ENCODE data around the gene LRIG1.

The LRIG1 gene

DNA sequence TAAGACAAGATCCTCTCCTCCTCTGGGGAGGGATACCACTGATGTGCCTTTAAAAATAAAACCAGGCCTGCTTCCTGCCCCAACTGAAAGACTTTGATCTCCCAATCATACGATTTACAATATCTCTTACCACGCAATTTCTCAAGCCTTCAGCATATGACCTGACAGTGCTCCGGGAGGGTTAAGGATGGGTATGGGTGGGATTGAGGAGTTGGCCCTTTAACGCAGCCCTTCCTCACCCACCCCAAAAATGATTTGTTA, 67.4 kb downstream of the LRIG1 start (continued):
- TF ChIP-seq ZNF626 (tag by site-specific recombination; IDR thresholded peaks at IDR 0.05) (no peak), ZBTB6 (tag by site-specific recombination; IDR thresholded peaks at IDR 0.05) (no peak)

GRCh38 chr3:66432767-66433521, 67.9 kb downstream of the LRIG1 start:
- H3K9me3 ChIP-seq (ENCODE audit: control insufficient read depth, insufficient read depth, low read depth, low read length) = no peaks in the 10 kb centered on the region
- H3K27ac ChIP-seq (ENCODE audit: extremely low read depth, low read depth, low read length) = no peak overlapping the region
- peaks cover 4% of the 10 kb centered on the region; the same call in 1 of the 2 replicates for H3K4me1 ChIP-seq (ENCODE audit: control insufficient read depth, insufficient read depth, low read length)
- no peaks in the 10 kb centered on the region for H3K36me3 ChIP-seq (ENCODE audit: control insufficient read depth in 2 of 2, insufficient read depth in 1 of 2, low read length in 2 of 2)
- no peak overlapping the region for H3K4me3 ChIP-seq (ENCODE audit: low read depth, low read length)
- ChIA-PET POLR2A (no interaction called here), CTCF (no interaction called here)
- TF ChIP-seq HOXA7 (CRISPR knock-in tag; IDR thresholded peaks at IDR 0.05; ENCODE audit: borderline replicate concordance) (no peak), ZNF10 (tag by site-specific recombination; IDR thresholded peaks at IDR 0.05) (no peak), ZNF138 (tag by site-specific recombination; IDR thresholded peaks at IDR 0.05; ENCODE audit: borderline replicate concordance) (no peak), ZNF211 (tag by site-specific recombination; IDR thresholded peaks at IDR 0.05; ENCODE audit: low read depth) (no peak), ZBTB17 (tag by site-specific recombination; IDR thresholded peaks at IDR 0.05) (no peak), ZNF169 (tag by site-specific recombination; IDR thresholded peaks at IDR 0.05) (no peak), ZNF830 (tag by site-specific recombination; IDR thresholded peaks at IDR 0.05; ENCODE audit: low read depth) (no peak), ZNF132 (tag by site-specific recombination; IDR thresholded peaks at IDR 0.05; ENCODE audit: borderline replicate concordance) (no peak), BCL11A (tag by site-specific recombination; IDR thresholded peaks at IDR 0.05; ENCODE audit: low read depth) (no peak), ZNF223 (tag by site-specific recombination; IDR thresholded peaks at IDR 0.05) (no peak), ZNF26 (tag by site-specific recombination; IDR thresholded peaks at IDR 0.05) (no peak), ZEB2 (tag by site-specific recombination; IDR thresholded peaks at IDR 0.05) (no peak), ZNF394 (tag by site-specific recombination; IDR thresholded peaks at IDR 0.05; ENCODE audit: borderline replicate concordance) (no peak)
- TF ChIP-seq, protein P1, sequence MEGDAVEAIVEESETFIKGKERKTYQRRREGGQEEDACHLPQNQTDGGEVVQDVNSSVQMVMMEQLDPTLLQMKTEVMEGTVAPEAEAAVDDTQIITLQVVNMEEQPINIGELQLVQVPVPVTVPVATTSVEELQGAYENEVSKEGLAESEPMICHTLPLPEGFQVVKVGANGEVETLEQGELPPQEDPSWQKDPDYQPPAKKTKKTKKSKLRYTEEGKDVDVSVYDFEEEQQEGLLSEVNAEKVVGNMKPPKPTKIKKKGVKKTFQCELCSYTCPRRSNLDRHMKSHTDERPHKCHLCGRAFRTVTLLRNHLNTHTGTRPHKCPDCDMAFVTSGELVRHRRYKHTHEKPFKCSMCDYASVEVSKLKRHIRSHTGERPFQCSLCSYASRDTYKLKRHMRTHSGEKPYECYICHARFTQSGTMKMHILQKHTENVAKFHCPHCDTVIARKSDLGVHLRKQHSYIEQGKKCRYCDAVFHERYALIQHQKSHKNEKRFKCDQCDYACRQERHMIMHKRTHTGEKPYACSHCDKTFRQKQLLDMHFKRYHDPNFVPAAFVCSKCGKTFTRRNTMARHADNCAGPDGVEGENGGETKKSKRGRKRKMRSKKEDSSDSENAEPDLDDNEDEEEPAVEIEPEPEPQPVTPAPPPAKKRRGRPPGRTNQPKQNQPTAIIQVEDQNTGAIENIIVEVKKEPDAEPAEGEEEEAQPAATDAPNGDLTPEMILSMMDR (tag by site-specific recombination; IDR thresholded peaks at IDR 0.05) = no peak
- TF ChIP-seq, protein P2, sequence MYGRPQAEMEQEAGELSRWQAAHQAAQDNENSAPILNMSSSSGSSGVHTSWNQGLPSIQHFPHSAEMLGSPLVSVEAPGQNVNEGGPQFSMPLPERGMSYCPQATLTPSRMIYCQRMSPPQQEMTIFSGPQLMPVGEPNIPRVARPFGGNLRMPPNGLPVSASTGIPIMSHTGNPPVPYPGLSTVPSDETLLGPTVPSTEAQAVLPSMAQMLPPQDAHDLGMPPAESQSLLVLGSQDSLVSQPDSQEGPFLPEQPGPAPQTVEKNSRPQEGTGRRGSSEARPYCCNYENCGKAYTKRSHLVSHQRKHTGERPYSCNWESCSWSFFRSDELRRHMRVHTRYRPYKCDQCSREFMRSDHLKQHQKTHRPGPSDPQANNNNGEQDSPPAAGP (tag by site-specific recombination; IDR thresholded peaks at IDR 0.05) = no peak
- TF ChIP-seq, protein P3, sequence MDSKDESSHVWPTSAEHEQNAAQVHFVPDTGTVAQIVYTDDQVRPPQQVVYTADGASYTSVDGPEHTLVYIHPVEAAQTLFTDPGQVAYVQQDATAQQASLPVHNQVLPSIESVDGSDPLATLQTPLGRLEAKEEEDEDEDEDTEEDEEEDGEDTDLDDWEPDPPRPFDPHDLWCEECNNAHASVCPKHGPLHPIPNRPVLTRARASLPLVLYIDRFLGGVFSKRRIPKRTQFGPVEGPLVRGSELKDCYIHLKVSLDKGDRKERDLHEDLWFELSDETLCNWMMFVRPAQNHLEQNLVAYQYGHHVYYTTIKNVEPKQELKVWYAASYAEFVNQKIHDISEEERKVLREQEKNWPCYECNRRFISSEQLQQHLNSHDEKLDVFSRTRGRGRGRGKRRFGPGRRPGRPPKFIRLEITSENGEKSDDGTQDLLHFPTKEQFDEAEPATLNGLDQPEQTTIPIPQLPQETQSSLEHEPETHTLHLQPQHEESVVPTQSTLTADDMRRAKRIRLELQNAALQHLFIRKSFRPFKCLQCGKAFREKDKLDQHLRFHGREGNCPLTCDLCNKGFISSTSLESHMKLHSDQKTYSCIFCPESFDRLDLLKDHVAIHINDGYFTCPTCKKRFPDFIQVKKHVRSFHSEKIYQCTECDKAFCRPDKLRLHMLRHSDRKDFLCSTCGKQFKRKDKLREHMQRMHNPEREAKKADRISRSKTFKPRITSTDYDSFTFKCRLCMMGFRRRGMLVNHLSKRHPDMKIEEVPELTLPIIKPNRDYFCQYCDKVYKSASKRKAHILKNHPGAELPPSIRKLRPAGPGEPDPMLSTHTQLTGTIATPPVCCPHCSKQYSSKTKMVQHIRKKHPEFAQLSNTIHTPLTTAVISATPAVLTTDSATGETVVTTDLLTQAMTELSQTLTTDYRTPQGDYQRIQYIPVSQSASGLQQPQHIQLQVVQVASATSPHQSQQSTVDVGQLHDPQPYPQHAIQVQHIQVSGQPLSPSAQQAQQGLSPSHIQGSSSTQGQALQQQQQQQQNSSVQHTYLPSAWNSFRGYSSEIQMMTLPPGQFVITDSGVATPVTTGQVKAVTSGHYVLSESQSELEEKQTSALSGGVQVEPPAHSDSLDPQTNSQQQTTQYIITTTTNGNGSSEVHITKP (tag by site-specific recombination; IDR thresholded peaks at IDR 0.05) = no peak
- TF ChIP-seq, protein P4, sequence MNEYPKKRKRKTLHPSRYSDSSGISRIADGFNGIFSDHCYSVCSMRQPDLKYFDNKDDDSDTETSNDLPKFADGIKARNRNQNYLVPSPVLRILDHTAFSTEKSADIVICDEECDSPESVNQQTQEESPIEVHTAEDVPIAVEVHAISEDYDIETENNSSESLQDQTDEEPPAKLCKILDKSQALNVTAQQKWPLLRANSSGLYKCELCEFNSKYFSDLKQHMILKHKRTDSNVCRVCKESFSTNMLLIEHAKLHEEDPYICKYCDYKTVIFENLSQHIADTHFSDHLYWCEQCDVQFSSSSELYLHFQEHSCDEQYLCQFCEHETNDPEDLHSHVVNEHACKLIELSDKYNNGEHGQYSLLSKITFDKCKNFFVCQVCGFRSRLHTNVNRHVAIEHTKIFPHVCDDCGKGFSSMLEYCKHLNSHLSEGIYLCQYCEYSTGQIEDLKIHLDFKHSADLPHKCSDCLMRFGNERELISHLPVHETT (tag by site-specific recombination; IDR thresholded peaks at IDR 0.05) = no peak
